Left lung (tissue), 10 donors: ENCODE data around the gene MMP10. TPM values are rescaled to one million over a fixed set of nuclear protein-coding genes. Genes with fewer than 3 reads are reported as not detected.

Source experiments
- ATAC-seq: fragments of 200-7000 bp; cut with Tn5 transposase; one replicate; pipeline ENCODE4 v1.9.1; 2020; ENCODE audit warnings: moderate library complexity
- DNase-seq, 4 donors: peaks; one replicate each; pipeline ENCODE4 v3.0.0-alpha.2; 2013 to 2020
- H3K27ac ChIP-seq, 2 donors: fragments of 200-600 bp; sonication (generic) in 1 of 2; one replicate each; pipeline versions ENCODE4 v1.5.0 to v1.8.0; 2020 to 2021
- H3K27me3 ChIP-seq, 2 donors: fragments of 200-600 bp; sonication (generic) in 1 of 2; one replicate each; pipeline versions ENCODE4 v1.5.0 to v1.8.0; 2020 to 2021
- H3K36me3 ChIP-seq, 2 donors: fragments of 200-600 bp; sonication (generic) in 1 of 2; one replicate each; pipeline versions ENCODE4 v1.5.0 to v1.8.0; 2020 to 2021
- H3K4me1 ChIP-seq, 2 donors: fragments of 200-600 bp; one replicate each; pipeline ENCODE4 v1.8.0; 2021
- H3K4me3 ChIP-seq, 2 donors: fragments of 200-600 bp; sonication (generic) in 1 of 2; one replicate each; pipeline versions ENCODE4 v1.5.0 to v1.8.0; 2020 to 2021; ENCODE audit warnings: mild to moderate bottlenecking in 1 of 2
- H3K9me3 ChIP-seq, 2 donors: fragments of 200-600 bp; sonication (generic) in 1 of 2; one replicate each; pipeline versions ENCODE4 v1.5.0 to v1.8.0; 2020 to 2021
- CTCF ChIP-seq, 2 donors: fragments of 200-600 bp; sonication (generic) in 1 of 2; IDR thresholded peaks; one replicate each; pipeline versions ENCODE4 v1.5.0 to v1.8.0; 2021; ENCODE audit warnings: antibody characterized with exemption in 2 of 2
- intact Hi-C, 2 donors: fragments of 100-400 bp; cut with DNase I; formaldehyde crosslinking; loops; one replicate each; pipeline versions ENCODE4 v1.11.2 to v1.14.2; 2022
- polyA plus RNA-seq, 6 donors: library from polyadenylated mRNA; unstranded; fragments of 120-200 nt; gene quantifications; one replicate each; pipeline ENCODE4 v1.2.1, GENCODE V29; 2013; ENCODE audit not compliant: insufficient read length in 6 of 6
- total RNA-seq, 2 donors: library from RNA; stranded (reverse); fragmentation: NEBNext Ultra II Directional; extraction: Animal tissue kit (Norgen Biotek cat#: 25700); gene quantifications; one replicate each; pipeline ENCODE4 v1.2.1, GENCODE V29; 2021
- donor health status: DM: no; HTN: yes; CAD: no.
- donor health status: DM: no; HTN: no; CAD: no.

Gene MMP10
- total and polyA plus RNA-seq, 8 donors, result 0.36 to 2.9 (median 0.69) TPM

GRCh38 chr11:102813484-102813883 lies 33.1 kb upstream of the MMP10 start:
- Histone ChIP-seq H3K27ac (no peak overlapping the region), H3K4me3 (no peak overlapping the region), H3K4me1 (no peaks in the 10 kb centered on the region), H3K9me3 (peaks cover 0 to 5% of the 10 kb centered on the region in 2 donors), H3K27me3 (no peaks in the 10 kb centered on the region), H3K36me3 (no peaks in the 10 kb centered on the region)
- DNase-seq (no peak), ATAC-seq (no peak)
- no peak for TF ChIP-seq CTCF (IDR thresholded peaks at IDR 0.05)
- intact Hi-C loops, result no loop called here

- no peak for TF ChIP-seq CTCF (IDR thresholded peaks at IDR 0.05)
- Histone ChIP-seq H3K4me1 (no peaks in the 10 kb centered on the region), H3K9me3 (peaks cover 0 to 5% of the 10 kb centered on the region in 2 donors), H3K36me3 (no peaks in the 10 kb centered on the region), H3K27me3 (no peaks in the 10 kb centered on the region), H3K4me3 (no peak overlapping the region), H3K27ac (no peak overlapping the region)
- ATAC-seq (no peak), DNase-seq (no peak)
- intact Hi-C loops, result no loop called here
Measured at GRCh38 chr11:102812188-102812587, 31.8 kb upstream of the MMP10 start.

- Histone ChIP-seq H3K36me3 (no peaks in the 10 kb centered on the region), H3K27ac (no peak overlapping the region), H3K27me3 (no peaks in the 10 kb centered on the region), H3K4me3 (no peak overlapping the region), H3K4me1 (no peaks in the 10 kb centered on the region), H3K9me3 (peaks cover 0 to under 1% of the 10 kb centered on the region in 2 donors)
- DNase-seq, result no peak
- peak; percentile 56 for ATAC-seq
- intact Hi-C loops, result no loop called here
- peak; percentile 9 to 16 for TF ChIP-seq CTCF (IDR thresholded peaks at IDR 0.05)
Measured at GRCh38 chr11:102810950-102811660, 30.7 kb upstream of the MMP10 start.

GRCh38 chr11:102809971-102810370 lies 29.5 kb upstream of the MMP10 start:
- H3K27ac ChIP-seq, result no peak overlapping the region
- no peak overlapping the region for H3K4me3 ChIP-seq
- no peaks in the 10 kb centered on the region for H3K4me1 ChIP-seq
- no peak for TF ChIP-seq CTCF (IDR thresholded peaks at IDR 0.05)
- no peaks in the 10 kb centered on the region for H3K9me3 ChIP-seq
- intact Hi-C loops, result no loop called here
- H3K27me3 ChIP-seq, result no peaks in the 10 kb centered on the region
- no peak for ATAC-seq
- DNase-seq, result no peak
- no peaks in the 10 kb centered on the region for H3K36me3 ChIP-seq

- Histone ChIP-seq H3K27ac (no peak overlapping the region), H3K36me3 (no peaks in the 10 kb centered on the region), H3K4me3 (no peak overlapping the region), H3K4me1 (no peaks in the 10 kb centered on the region), H3K9me3 (no peaks in the 10 kb centered on the region), H3K27me3 (no peaks in the 10 kb centered on the region)
- peak in 1 of 4 donors; percentile 80 for DNase-seq
- no peak for TF ChIP-seq CTCF (IDR thresholded peaks at IDR 0.05)
- ATAC-seq, result peak; percentile 76
- intact Hi-C loops, result no loop called here
Measured at GRCh38 chr11:102807921-102808320, 27.5 kb upstream of the MMP10 start.
